ENCODE data around the gene KIAA0232.

DNA sequence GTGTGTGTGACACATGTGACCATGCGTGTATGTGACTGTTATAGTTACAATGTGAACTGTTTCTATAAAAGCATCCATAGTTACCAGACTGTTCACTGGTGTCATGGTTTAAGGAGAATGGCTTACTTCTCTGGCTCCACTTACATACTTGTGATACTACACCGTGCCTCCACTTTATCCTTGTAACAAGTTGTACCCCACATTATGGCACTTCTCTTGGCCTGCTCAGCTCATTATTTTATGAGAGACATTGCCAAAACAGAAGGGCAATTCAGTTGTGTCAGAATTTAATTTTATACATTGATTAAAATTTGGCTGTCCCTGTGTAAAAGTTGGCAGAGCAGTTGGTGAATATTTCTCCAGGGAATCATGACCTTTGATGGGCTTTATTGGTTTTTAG is 64.7 kb downstream of the KIAA0232 start:
- TF ChIP-seq POLR2AphosphoS5 (IDR thresholded peaks at IDR 0.05; ENCODE audit: borderline replicate concordance, low read depth, low read length) (no peak), EZH2 (IDR thresholded peaks at IDR 0.05) (no peak)
